ENCODE data around the gene CNTNAP1.

Gene CNTNAP1

DNA sequence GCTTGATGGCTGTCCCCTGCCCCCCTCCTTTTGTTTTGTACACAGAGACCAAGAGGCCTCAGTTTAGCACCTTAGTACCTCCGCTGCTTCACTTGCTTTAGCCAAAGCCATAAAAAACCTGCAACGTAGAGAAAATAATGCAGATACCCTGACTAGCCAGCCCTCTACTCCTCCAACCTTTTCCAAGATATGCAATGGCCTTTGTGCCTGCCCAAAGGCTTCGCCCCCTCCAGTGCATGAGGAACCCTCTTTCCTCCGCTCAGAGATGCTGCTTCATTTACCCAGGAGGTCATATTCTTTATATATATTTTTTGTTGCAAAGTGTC is 17.0 kb downstream of the CNTNAP1 start:
- H3K27me3 ChIP-seq (ENCODE audit: insufficient read depth, poor library complexity, severe bottlenecking), result no peaks in the 10 kb centered on the region
- H3K36me3 ChIP-seq (ENCODE audit: low read depth), result peaks cover 18% of the 10 kb centered on the region
- H3K9me3 ChIP-seq (ENCODE audit: severe bottlenecking), result no peaks in the 10 kb centered on the region
- H3K4me1 ChIP-seq (ENCODE audit: insufficient read depth, poor library complexity, severe bottlenecking), result no peaks in the 10 kb centered on the region
- H3K4me3 ChIP-seq (ENCODE audit: severe bottlenecking), result no peak overlapping the region
- ATAC-seq (ENCODE audit: low read depth), result no peak
- no peak for DNase-seq (ENCODE audit: low spot score)
- TF ChIP-seq, protein P1, sequence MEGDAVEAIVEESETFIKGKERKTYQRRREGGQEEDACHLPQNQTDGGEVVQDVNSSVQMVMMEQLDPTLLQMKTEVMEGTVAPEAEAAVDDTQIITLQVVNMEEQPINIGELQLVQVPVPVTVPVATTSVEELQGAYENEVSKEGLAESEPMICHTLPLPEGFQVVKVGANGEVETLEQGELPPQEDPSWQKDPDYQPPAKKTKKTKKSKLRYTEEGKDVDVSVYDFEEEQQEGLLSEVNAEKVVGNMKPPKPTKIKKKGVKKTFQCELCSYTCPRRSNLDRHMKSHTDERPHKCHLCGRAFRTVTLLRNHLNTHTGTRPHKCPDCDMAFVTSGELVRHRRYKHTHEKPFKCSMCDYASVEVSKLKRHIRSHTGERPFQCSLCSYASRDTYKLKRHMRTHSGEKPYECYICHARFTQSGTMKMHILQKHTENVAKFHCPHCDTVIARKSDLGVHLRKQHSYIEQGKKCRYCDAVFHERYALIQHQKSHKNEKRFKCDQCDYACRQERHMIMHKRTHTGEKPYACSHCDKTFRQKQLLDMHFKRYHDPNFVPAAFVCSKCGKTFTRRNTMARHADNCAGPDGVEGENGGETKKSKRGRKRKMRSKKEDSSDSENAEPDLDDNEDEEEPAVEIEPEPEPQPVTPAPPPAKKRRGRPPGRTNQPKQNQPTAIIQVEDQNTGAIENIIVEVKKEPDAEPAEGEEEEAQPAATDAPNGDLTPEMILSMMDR (IDR thresholded peaks at IDR 0.05; ENCODE audit: poor library complexity, severe bottlenecking), result no peak
- no peak overlapping the region for H3K27ac ChIP-seq (ENCODE audit: poor library complexity, severe bottlenecking)

DNA sequence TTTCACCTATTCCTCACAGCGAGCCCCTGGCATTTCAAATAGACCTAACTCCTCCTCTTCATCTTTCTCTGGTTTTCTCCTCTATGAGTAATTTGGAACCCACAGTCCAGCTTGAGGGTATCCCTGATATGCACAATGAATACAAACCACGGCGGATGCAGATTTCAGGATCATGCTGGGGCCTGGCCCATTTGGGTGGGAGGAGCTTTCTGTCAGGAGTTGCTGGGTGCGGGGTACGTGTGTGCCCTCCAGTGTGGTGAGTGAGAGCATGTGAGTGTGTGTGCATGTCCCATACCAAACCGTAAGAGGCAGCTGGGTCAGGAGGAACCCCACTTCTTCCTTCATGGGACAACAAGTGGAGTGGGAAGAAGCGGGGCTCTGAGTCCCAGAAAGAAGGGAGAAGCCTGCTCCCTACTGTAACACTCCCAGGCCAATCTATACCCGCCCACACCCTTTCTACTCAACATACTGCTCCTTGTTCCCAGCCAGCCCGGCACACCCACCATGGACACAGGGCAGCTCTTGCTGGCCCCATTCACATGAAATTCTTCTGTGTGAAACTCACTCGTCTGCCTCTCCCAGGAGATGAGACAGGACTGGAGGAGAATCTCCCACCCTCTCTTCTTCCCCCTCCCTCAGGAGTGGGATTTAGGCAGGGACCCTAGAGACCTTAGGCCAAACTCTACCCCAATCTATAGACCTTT is 18.4 kb downstream of the CNTNAP1 start:
- no peak overlapping the region for H3K4me3 ChIP-seq (ENCODE audit: severe bottlenecking)
- no peak overlapping the region for H3K27ac ChIP-seq (ENCODE audit: poor library complexity, severe bottlenecking)
- H3K4me1 ChIP-seq (ENCODE audit: insufficient read depth, poor library complexity, severe bottlenecking), result no peaks in the 10 kb centered on the region
- TF ChIP-seq, protein P1 (IDR thresholded peaks at IDR 0.05; ENCODE audit: poor library complexity, severe bottlenecking), result no peak
- DNase-seq (ENCODE audit: low spot score) (no peak), ATAC-seq (ENCODE audit: low read depth) (no peak)
- H3K27me3 ChIP-seq (ENCODE audit: insufficient read depth, poor library complexity, severe bottlenecking), result no peaks in the 10 kb centered on the region
- no peaks in the 10 kb centered on the region for H3K9me3 ChIP-seq (ENCODE audit: severe bottlenecking)
- H3K36me3 ChIP-seq (ENCODE audit: low read depth), result peaks cover 32% of the 10 kb centered on the region

DNA sequence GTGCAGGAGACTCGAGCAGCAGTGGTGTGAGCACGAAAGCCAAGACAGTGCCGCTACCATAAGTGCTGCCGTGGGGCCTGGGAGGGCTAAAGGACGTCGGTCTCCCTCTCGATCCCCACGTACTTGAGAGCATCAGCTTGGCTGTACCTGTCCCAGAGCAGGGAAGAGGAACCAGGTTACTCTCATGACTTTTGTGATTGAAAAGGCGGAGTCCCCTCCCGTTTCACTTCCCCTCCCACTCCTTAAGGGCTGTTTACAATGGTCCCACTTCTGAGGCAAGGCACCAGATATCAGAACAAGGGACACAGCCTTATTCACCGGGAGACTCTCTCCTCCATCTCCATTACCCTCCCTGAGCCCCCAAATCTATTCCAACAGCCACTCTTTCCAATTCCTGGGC is 20.1 kb downstream of the CNTNAP1 start:
- Histone ChIP-seq H3K27ac (ENCODE audit: poor library complexity, severe bottlenecking) (no peak overlapping the region), H3K9me3 (ENCODE audit: severe bottlenecking) (no peaks in the 10 kb centered on the region), H3K27me3 (ENCODE audit: insufficient read depth, poor library complexity, severe bottlenecking) (no peaks in the 10 kb centered on the region), H3K4me3 (ENCODE audit: severe bottlenecking) (no peak overlapping the region), H3K4me1 (ENCODE audit: insufficient read depth, poor library complexity, severe bottlenecking) (no peaks in the 10 kb centered on the region), H3K36me3 (ENCODE audit: low read depth) (peaks cover 44% of the 10 kb centered on the region)
- DNase-seq (ENCODE audit: low spot score), result no peak
- TF ChIP-seq, protein P1 (IDR thresholded peaks at IDR 0.05; ENCODE audit: poor library complexity, severe bottlenecking), result no peak
- no peak for ATAC-seq (ENCODE audit: low read depth)

DNA sequence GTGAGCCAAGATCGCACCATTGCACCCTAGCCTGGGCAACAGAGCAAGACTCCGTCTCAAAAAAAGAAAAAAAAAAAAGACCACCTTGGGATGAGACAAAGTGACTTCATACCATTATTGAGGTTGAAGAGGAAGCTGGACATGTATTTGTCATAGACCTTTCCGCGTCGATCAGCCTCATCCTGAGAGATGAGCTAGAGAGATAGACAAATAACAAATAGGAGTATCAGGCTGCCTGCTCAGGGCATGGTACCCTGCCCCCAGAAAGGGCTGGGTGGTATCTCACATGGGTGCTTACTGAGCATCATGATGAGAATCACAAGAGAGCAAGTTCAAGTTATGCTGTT is 22.1 kb downstream of the CNTNAP1 start:
- no peak overlapping the region for H3K27ac ChIP-seq (ENCODE audit: poor library complexity, severe bottlenecking)
- TF ChIP-seq, protein P1 (IDR thresholded peaks at IDR 0.05; ENCODE audit: poor library complexity, severe bottlenecking), result no peak
- H3K4me1 ChIP-seq (ENCODE audit: insufficient read depth, poor library complexity, severe bottlenecking), result no peaks in the 10 kb centered on the region
- no peaks in the 10 kb centered on the region for H3K9me3 ChIP-seq (ENCODE audit: severe bottlenecking)
- DNase-seq (ENCODE audit: low spot score) (no peak), ATAC-seq (ENCODE audit: low read depth) (no peak)
- peaks cover 63% of the 10 kb centered on the region for H3K36me3 ChIP-seq (ENCODE audit: low read depth)
- no peaks in the 10 kb centered on the region for H3K27me3 ChIP-seq (ENCODE audit: insufficient read depth, poor library complexity, severe bottlenecking)
- H3K4me3 ChIP-seq (ENCODE audit: severe bottlenecking), result no peak overlapping the region

DNA sequence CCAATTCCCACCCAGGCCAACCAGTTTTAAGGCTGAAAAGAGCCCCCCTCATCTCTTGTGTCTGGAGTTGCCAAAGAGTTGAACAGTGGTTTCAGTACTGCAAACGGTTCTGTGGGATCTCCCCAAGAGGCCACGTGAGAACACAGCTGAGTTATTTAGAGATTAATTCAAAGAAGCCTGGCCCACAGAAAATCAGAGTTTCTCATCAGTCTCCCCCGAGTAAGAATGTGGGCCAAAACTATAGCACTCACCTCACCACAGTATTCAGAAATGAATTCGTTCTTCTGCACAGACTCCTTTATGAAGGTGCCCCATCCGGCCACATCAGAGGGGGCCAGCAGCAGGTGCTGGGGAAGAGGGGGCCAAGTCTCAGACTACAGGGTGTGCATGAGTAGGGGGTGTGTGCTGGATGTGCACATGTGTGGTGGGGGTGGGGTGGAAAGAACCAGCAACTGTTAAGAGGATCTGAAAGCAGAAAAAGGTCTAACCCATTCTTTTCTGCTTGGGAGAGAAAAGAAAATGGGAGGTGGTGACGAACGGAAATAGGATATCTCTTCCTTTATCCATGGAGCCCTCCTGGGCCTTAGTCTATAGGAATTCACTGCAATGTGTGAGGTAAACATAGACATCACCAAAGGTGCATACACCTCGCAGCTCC is 22.6 kb downstream of the CNTNAP1 start:
- no peak for DNase-seq (ENCODE audit: low spot score)
- H3K4me1 ChIP-seq (ENCODE audit: insufficient read depth, poor library complexity, severe bottlenecking), result no peaks in the 10 kb centered on the region
- no peak for ATAC-seq (ENCODE audit: low read depth)
- H3K27ac ChIP-seq (ENCODE audit: poor library complexity, severe bottlenecking), result no peak overlapping the region
- TF ChIP-seq, protein P1 (IDR thresholded peaks at IDR 0.05; ENCODE audit: poor library complexity, severe bottlenecking), result no peak
- H3K4me3 ChIP-seq (ENCODE audit: severe bottlenecking), result no peak overlapping the region
- peaks cover 61% of the 10 kb centered on the region for H3K36me3 ChIP-seq (ENCODE audit: low read depth)
- no peaks in the 10 kb centered on the region for H3K9me3 ChIP-seq (ENCODE audit: severe bottlenecking)
- H3K27me3 ChIP-seq (ENCODE audit: insufficient read depth, poor library complexity, severe bottlenecking), result no peaks in the 10 kb centered on the region

Data from RWPE2 (cell line).